Measurements from ENCODE around the gene INPP4B.

Gene INPP4B

DNA sequence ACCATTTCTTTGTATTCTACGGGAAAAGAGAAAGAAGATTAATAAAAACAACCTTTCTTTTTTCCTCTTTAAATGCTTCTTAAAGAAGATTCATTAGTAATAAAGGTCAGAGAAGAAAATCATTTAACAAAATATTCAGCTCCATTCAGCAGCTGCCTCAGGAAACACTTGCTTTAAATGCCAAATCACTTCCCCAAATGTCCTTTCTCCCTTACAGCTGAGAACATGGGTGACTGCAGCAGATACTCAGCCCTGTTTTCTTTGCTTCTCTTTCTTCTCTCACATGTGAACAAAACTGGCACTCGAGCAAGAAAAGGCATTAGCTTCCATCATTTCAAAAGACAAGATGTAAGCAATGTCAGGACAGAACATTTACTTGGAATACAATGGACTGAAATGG is 120.2 kb downstream of the INPP4B start:
- DNase-seq (ENCODE audit: low spot score): no peak

DNA sequence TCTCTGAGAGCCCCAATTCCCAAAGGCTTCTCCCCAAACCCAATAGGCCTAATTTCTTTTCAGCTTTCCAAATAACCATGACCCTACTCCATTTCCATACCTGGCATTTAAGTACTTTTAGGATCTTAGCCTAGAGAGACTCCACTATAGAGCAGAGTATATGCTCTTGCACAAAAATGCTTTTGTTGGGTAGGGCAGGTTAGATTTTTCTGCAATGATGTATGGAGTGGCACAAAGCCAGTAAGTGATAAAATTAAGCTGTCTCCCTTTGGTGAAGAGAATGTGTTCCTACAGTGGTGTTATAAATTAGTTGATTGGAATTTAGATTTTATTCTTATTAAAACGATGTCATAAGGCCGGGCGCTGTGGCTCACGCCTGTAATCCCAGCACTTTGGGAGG is 124.9 kb downstream of the INPP4B start:
- DNase-seq (ENCODE audit: low spot score): no peak

DNA sequence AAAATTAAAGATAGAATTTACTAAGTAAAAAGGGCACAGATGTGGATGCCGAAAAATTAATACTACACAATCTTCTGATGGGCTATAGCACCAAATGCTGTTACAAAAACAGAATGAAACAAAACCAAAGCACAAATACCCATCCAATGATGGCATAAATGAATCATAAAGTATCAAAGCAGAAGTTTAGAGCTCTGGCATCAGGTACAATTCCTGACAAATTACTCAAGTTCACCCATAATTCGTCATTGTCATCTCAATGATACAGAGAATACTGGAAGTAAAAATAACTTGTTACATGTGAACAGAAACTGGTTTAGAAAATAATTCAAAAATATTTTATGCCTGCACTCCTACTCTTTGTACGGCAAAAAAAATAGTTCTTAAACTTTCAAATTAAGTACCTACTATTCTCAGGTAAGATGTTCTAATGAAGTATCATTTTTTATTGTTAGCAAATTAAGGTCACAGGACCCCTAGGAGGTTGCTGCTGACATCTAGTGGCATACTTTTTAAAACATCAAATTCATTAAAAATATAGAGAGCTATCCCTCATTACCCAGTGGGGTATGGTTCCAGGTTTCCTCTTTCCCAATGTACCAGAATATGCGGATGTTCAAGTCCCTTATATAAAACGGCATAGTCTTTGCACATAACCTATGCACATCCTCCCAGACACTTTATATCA is 126.1 kb downstream of the INPP4B start:
- peak; percentile 45 for DNase-seq (ENCODE audit: low spot score)

DNA sequence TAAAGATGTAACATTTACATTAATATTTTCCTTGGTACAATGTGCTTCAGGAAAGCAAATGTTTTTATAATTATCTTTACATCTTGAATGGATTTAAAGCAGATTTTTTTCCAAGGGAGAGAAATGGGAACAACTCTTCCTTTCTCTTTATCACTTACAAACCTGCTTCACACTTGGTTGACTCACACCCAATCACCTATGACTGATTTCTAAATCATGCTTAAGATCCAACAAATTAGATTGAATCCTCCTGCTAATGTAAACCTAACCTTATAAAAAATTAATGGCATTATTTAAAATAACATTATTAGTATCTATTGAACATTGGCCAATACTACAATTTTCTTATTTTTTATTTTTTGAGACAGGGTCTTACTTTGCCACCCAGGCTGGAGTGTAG is 127.1 kb downstream of the INPP4B start:
- DNase-seq (ENCODE audit: low spot score): no peak

DNA sequence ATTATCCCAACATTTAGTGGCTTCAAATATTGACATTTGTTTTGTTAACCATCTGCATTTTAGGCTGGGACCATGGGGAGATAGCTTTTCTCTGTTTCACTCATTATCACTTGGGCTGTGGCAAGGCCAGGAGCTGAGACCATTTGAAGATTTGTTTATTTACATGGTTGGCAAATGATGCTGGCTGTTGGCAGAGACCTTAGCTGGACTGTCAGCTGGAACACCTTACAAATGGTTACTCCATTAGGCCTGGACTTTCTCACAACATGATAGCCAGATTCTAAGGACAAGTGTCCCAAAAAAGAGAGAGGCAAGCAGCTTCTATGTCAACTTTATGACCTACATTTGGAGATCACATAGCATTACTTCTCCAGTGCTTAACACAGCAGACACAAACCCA is 130.4 kb downstream of the INPP4B start:
- DNase-seq (ENCODE audit: low spot score): no peak

DNA sequence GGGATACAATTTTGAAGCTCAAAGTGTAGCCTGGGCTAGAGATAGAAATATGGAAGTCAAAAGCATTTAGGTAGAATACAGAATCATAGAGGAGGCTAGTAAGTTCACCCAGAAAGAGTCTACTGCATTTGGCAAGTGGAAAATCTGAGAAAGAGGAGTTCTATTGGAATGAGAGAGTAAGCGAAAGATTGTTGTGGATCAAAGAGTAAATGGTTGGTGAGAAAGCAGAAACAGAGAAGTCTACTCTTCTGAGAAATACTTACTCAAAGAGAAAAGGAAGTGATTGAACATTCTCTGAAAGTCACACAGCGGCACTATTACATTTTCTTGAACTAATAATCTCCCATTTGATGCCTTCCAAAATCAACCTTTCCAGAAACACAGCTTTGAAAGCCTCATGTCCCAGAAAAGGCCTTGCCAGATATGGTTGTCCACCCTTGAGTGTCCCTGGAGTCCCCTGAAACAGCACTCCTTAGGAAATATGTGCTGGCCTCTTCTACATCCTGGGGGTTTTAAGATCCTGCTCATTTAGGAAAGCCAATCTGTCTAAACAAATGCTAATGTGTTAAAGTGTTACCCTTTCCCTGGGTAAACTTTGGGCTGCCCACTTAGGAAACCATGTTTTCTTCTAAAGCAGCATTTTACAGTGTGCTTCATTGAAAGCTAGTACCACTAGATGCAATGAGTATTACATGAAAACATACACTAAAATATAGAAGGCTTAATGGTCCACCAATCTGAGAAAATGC is 132.6 kb downstream of the INPP4B start:
- no peak for DNase-seq (ENCODE audit: low spot score)

DNA sequence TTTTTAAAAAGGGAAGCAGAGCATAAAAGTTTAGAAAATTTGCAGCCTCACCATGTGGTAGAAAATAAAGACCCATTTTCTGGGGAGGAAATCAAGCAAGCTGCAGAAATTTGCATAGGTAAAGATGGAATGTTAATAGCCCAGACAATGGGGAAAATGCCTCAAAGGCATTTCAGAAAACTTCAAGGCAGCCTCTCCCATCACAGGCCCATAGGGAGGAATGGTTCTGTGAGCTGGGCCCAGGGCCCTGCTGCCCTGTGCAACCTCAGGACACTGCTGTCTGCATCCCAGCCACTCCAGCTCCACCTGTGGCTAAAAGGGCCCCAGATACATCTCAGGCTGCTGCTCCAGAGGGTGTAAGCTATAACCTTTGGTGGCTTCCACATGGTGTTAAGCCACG is 137.9 kb downstream of the INPP4B start:
- no peak for DNase-seq (ENCODE audit: low spot score)

DNA sequence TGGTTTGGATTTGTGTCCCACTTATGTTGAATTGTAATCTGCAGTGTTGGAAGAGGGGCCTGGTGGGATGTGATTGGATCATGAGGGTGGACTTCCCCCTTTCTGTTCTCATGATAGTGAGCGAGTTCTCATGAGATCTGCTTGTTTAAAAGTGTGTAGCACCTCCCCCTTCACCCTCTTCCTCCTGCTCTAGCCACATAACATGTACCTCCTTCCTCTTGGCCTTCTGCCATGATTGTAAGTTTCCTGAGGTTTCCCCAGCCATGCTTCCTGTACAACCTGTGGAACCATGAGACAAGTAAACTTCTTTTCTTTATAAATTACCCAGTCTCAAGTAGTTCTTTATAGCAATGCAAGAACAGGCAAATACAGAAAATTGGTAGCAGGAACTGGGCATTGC is 138.7 kb downstream of the INPP4B start:
- DNase-seq (ENCODE audit: low spot score): no peak

DNA sequence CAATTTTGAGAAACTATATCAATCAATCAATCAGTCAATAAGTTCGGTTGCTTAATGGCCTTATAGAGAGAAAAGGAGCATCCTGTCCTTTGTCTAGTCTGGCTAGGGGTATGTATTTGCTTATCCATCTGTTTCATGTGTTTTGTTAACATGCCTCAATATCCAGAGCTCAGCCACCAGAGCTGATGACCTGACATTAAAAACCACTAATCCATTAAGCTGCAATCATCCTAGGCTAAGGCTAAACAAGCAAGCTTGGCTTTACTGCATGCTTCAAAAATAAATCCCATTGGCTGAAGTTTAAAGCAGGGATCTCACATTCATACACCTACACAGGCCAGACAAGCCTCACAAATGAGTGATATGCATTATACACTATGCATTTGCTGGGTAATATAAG is 139.7 kb downstream of the INPP4B start:
- DNase-seq (ENCODE audit: low spot score): no peak

DNA sequence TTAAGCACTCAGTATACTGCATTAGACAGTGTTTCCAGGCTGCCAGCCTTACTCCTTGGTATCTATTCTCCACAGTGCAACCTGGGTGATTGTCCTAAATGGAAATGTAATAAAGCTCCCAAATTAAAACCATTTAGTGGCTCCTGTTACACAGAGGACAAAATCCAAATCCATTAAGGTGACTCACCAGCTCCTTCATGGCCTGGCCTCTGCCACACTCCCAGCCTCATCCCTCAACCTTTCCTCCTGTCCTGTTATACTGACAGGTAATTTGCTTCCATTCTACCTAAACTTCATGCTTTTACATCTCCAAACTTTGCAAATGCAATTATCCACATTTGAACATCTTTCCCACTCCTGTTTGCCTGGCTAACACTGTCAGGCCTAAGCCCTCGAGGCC is 140.3 kb downstream of the INPP4B start:
- DNase-seq (ENCODE audit: low spot score): no peak

DNA sequence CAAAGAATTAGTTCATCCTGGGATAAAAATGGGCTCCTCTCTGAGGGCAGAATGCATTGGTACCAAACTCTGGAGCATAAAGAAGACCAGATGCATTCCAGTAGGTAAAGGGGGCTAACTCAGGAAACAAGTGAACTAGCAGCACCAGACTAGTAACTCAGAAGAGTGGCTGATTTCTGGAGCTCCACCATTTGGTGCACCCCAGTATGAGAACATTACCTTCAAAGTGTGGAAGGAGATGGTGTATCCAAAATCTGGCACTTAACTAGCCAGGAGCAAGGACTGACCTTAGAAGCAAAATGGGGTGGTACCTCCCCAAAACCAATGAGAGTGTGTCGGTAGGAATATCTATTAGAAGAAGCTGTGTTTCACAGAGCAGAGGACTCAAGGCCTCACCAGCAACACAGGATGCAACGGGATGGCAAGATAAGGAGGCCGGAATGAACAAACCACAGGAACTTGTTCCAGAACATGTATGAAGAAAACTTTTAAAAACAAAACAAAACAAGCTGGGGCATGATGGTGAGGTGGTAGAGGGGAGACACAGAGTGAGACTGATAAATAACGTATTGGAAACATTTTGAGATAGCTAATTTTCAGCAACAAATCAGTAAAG is 142.3 kb downstream of the INPP4B start:
- no peak for DNase-seq (ENCODE audit: low spot score)

DNA sequence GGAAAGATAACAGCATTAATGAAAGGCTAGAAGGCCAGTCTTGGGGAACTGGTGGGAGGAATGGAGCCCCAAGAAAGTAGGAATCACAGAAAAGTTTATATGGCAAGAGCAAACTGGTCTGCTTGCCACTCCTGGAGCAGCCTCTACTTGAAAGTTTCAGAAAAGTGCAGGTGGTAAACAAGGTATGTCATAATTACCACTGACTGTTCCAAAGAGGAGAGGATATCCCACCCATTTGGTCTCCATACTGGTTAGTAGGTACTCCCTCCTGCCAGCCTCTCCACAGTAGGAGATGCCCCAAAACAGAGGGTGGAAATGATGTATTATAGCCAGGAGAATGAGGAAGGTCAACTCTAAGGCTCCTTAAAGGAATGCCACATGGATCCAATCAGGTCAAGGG is 145.1 kb downstream of the INPP4B start:
- no peak for DNase-seq (ENCODE audit: low spot score)

DNA sequence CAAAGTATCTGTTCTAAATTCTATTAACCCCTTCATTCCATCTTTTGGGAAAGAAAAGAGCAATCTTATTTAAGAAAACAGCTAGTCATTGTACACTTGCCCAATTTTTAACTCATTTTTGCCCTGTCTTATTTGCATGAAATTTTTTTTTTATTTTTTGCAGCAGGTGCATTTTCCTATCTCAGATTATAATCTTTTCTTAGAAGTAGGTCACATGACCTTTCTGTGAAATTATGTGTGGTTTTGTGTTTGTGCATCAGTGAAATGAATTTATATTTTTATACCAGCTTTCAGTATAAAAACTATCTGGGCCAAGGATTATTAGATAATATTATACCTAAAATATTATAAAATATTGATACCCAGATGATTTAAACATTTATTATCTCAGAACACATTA is 145.6 kb downstream of the INPP4B start:
- no peak for DNase-seq (ENCODE audit: low spot score)

DNA sequence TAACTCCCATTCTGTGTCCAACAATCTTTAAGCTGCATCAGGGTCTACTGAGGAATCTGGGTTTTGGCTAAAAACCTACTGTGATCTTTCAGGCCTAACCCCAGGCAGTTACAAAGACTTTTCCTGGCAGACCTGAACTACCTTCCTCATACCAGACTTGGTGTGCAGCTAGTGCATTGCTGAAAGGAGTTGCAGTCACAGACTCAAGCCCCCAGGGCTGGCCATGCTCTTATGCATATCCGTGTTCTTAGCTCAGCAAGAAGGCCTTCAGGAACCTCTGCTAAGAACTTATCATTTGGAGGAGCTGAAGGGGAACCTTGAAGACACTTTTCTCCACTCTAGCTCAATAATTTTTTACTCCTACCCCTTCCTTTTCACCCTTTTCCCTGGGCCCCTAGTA is 147.5 kb downstream of the INPP4B start:
- DNase-seq (ENCODE audit: low spot score): no peak

DNA sequence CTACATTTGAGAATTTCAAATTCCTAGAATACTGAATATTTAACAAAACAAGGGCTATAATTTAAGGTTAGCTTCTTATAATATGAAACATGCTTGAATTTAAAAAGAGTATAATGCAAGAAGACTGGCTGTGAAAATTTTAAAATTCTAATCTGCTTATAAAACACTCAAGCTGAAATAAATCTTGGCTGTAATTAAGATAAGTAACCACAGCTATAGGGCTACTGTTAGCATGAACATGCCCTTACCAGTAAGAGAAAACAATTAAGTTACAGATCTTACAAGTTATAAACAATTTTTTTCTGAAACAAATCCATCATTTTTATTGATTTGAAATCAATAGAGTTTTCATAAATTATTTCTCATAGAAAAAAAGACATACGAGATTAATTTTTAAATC is 148.2 kb downstream of the INPP4B start:
- DNase-seq (ENCODE audit: low spot score): no peak

DNA sequence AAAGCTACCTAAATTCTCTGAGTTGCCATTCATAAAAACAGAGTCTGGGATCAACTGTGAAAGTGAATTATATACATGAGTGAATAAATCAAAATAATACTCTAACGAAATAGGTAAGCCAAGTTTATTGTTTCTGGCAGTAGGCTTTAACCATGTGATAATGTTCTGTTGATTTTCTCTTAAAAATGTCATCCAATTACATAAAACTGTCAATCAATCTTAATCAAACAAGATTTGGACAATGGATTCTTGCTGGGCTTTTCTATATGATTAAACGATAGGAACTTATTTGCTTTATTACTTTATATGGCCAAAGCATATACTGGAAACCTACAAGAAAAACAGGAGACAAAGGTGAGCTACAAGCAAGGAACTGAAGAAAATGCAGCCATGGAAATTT is 148.8 kb downstream of the INPP4B start:
- no peak for DNase-seq (ENCODE audit: low spot score)

DNA sequence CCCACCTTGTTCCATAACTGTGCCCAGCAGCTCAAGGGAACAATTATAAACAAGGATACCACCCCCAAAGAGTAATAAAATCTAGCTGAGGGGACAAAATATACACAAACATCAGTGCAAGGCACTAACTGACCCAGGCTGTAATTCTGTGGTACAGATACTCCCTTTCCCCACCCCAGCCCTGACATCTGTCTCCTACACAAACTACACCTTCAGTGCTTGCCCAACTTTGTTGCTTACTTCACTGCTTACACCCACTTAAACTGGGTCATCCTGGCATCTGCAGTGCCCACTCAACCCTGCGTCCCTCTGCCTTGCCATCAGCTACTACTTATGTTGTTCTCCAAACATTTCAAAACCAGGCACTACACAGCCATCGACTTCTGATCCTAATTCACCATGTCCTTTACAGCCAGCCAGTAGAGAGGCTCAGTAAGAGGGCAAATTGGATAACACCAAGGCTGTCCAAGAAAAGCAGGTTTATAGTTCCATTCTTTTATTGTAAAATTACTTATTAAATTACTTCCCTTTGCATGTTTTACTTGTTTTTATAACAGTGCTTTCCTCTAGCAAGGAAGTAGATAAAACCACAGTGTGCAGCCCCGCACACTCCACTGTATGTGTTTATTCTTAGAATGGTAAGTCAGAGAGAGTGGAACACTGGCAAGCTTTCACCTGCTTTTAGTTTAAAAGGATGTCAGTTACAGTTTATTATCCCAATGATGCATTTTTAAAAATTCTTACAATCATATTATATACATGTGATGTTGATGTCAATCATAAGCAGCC is 149.6 kb downstream of the INPP4B start:
- DNase-seq (ENCODE audit: low spot score): no peak

DNA sequence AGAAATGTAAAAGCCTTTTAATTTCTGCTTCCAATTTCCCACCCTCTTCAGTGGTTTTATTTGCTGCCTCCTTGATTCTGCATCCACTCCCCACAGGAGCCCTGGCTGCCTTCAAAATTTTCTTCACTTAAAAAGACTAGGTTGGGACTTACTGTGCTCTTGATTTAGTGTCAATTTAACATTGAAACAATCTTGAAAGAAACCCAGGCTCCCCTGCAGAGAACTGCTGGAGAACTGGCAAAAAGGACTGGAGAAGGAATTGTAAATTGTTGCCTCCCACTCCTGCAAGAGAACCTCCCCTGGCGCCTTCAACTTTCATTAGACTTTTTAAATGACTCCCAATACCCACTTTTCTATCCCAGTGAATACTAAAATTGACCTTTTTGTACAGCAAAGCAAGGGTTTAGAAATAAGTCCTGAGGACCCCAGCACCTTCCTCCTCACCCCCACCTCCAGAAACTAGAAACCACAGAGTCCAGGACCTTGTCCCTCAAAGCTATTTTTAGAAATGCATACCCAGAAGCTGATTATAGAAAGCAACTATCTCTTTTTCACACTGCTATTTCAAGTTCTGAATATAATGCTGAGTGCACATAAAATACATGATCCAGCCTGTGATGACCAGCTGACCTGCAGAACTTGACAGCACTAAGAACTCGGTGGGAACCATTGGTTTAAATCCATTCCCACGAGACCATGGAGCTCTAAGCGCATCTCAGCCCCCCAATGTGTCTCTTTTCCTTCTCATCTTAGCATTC is 155.5 kb downstream of the INPP4B start:
- DNase-seq (ENCODE audit: low spot score): no peak

DNA sequence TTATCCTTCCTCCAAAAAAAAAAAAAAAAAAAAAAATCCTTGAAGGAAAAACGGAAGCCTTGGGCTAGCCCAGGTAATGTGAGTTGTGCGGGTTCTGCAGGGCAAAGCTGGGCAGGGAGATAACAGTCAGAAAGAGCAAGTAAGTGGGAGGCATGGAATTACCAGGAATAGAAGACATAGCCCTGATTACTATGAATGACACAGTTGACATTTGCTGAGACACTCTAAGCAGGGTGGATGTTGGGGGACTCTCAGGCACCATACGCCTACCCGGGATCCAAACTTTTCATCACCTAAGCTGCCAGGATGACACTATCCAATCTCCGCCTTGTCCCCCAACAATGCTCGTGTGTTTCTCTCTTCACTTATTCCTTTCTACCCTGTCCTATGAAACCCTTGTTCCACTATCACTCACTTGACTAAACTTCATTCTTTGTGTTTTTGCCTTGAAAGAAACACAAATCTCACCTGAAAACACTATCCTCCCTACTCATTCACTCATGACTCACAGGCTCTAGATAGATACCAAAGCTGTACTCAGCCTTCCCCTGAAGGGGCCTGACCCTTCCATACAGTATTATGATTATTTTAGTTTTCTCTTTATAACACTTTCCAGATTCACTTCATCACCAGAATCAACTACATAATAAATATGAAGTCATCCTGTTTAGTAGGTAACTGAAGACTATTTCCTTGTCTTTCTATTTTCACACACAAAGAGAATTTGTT is 158.4 kb downstream of the INPP4B start:
- DNase-seq (ENCODE audit: low spot score): no peak

DNA sequence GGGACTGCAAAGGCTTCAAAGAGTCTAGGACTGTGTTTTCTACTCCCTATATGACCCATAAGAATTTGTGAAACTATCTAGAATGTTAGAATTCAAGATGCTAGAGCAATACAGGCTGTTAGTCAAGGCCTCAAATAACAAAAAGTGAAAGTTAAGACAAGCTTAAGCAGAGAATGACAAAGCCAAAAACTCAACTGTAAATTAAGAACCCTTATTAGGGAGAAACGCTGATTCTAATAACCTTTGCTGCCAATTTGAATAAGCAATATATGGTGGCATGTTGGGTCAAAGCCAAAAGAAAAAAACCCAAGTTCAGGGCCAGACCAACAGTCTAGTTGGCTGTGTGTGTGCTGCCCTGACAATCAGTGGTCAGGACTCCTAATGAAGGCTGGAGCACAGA is 160.0 kb downstream of the INPP4B start:
- no peak for DNase-seq (ENCODE audit: low spot score)

DNA sequence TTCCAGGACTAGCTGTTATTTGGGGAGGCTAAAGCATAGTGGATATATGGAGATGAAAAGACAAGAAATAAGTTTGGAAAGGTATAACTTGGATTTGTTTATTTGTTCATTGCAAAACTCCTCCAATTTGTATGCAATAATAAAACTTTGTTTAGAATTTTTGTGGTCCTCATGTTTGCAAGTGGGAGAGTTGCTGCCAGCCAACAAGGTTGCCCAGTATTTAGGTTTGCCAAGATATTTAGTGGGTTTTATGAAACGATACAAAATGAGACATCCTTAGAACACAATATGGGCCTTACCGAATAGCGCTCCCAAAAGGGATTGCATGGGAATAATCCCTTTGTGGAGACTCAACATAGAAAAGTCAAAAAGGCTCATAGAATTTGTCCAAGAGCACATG is 162.1 kb downstream of the INPP4B start:
- peak; percentile 20 for DNase-seq (ENCODE audit: low spot score)

All from AG20443 (cell line).